GM18858 (cell line): ENCODE measurements around the gene KCNIP4.

Experiments
- ATAC-seq: cut with Tn5 transposase; IDR thresholded peaks from one replicate; pipeline ENCODE4 v1.9.1; 2021; ENCODE audit not compliant: unreplicated experiment

Gene KCNIP4

DNA sequence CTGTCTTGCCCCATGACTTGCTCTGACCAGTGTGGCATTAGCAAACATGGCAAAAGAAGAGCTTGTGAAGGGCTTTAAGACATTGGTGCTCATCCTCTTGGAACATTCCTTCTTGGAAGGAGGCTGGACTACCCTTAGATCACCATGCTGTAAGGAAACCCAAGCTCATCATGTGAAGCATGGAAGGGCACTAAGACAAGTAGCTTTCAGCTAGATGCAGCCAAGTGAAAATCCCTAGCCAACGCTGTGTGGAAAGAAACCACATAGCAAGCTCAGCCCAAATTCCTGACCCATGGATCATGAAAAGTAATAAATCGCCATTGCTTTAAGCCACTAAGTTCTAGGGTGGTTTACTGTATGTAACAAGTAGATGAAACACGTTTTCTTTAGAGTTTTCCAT, 1260.7 kb downstream of the KCNIP4 start:
- ATAC-seq = no peak

DNA sequence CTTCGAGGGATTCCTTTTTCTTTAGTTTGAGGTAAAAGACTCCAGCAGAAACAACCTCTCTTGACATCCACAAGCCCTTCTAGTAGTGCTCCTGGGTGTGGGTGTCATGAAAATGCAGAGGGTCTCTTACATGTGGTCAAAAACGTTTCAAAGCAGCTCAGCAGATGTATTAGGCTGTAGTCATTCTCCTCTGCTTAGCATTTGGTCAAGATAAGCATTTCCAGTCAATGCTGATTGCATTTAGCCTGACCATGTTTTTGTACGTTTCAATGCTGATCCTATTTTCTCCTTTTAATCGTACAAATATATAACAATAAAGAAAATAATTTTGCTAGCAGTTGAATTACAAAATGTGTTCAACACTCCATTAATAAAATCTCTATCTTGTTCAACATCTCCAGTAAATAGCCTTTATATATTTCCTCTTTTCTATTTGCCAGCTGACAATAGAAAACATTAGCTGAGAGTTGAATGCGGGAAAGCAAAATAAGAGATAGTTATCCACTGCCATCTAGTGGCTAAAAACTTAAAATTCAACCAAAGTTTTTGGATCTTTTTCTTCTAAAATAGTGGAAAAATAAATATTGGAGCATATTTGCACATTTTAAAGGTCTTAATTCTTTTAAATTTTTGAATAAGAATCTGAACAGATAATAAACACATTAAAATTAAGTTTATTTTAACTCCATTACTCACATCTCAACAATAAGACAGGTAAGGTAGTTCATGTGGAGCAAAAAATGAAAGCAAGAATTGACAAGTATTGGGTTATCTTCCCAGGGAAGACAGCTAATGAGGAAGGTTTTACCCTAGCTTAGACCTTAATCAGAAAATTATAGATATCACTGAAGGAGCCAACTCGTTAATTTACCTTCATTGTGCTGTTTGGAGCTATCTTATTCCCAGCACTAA, 1263.5 kb downstream of the KCNIP4 start:
- ATAC-seq = no peak

DNA sequence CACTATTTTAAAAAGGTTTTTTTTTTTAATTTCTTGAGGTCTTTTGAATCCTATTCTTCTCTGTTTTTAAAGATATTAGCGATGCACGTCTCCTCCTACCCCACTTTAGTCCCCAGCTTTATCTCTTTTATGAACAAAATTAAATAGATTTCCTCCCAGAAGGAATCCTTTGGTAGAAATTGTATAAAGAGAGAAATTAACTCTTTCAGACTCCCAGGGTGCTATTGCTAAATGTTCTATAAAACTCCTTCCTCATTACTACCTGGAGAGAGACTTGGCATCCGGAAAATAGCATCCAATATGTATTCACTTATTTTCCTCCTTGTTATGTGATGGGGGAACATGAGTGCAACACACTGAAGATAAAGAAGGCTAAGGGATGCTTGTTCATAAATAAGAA, 1264.8 kb downstream of the KCNIP4 start:
- no peak for ATAC-seq

DNA sequence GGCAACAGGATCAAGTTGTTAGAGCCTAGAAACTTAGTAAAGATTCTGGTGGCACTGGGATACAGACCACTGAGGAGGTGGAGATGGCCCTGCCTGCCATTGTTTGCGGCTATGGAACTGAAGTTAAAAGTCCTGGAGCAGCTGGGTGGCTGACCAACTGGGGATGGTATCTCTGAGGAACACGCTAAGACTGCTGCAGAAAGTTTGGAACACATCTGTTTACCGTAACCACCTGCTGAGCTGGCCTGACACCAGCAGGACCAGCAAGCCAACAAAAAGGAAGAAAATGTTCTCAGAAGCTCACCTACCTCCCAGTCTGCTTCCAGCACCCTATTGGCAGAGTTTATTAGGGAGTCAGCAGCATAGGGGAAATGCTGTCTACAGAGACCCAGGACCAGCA, 1265.7 kb downstream of the KCNIP4 start:
- no peak for ATAC-seq

DNA sequence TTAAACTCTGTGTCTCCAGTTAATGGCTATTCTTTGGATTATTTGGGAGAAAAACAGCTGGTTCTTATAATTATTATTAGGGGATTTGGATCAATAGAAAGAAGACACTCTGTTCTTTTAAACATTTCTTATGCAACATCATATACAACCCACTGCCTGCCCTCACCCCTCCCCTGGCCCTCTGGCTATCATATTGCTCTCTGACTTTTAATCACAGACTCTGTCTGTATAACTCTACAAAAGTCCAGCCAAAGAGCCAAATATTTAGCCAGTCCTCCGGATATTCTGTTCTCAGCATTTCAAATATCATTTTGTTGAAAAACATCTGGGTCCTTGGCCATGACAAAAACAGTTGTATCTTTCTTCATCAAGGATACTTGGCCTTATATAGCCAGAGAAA, 1267.3 kb downstream of the KCNIP4 start:
- ATAC-seq = no peak

DNA sequence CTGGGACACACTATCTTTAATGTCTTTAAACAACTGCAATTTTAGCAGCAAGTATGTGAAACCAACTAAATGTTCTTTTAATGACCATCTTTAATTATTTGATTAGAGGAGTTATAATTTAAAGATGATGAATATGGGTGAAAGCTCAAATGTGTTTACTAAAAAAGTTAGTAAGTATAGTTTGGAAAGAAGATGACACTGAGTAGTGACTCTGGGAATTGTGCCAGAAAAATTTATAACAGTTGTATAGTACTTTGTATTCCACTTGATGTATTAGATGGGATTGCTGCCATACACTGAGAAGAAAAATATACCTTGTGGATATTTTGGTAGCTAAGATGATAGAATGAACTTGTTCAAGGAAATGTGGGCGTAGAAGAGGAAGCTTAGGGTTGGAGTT, 1267.8 kb downstream of the KCNIP4 start:
- ATAC-seq = no peak

DNA sequence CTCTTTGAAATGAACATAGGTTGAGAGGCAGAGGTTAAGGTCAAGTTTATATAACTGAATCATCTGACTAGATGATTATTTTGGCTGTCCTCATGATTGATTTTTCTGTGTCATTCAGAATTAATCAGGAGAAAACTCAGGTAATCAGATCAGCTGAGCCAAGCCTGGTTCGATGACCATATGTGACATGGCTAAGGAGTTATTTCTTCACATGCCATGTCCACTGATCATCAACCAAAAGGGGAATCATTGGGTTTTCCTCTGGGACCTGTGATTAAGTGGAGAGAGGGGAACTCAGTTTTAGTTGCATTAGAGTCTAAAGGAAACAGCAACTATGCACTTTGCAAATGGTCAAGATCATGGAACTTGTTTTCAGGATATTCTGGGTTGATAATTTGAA, 1268.6 kb downstream of the KCNIP4 start:
- ATAC-seq = no peak
